LNCaP clone FGC (cell line): Measurements from ENCODE around the gene TMF1.

Experiments
- DNase-seq: peaks from one replicate; pipeline ENCODE4 v3.0.0-alpha.2; 2011; ENCODE audit warnings: low read depth
- H3K4me3 ChIP-seq: 2 replicates; pipeline ENCODE4 v1.5.1; 2011; ENCODE audit warnings: mild to moderate bottlenecking, low read depth, low read length, control low read depth
- TF ChIP-seq, protein P1 (sequence below): IDR thresholded peaks from 2 replicates; pipeline ENCODE4 v1.5.1; 2012; ENCODE audit warnings: mild to moderate bottlenecking; ENCODE audit not compliant: control insufficient read depth, insufficient read depth; ENCODE audit errors: extremely low read depth

Gene TMF1

DNA sequence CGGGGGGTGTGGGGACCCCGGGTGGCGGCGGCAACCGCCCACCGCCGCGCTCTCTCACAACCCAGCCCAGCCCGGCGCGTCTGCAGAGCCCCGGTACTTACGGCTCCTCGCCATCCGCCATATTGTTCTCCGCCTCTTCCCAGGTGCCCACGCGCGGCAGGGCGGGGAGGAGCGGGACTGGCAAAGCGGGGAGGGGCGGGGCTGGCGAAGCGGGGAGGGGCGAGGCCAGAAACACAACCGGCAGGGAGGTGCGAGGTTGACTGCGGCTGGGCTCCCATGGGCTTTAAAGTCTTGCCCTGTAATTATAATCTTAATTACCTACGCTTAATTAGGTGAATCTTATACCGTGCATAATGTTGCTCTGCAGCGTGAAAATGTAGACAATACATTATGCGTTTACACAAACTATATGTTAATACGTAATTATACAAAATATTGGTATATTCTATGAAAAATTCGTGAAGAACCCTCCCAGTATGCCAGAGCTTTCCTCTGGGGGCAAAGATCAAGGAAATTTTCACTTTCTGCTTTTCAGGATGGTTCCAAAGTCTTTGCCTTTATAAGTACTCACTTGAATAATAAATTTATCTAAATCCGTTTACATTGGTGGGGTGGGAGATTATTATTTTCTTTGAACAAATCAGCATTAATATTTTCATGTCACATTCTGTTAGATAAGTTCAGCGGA is 28.2 kb upstream of the TMF1 start, which contains the start of gene UBA3:
TSS of gene UBA3 (minus strand) at position 133 of the 688 bp plus-strand sequence. CDS start at position 121, 12 bp downstream.
- peak within 1 kb of the TSS; percentile 91 for H3K4me3 ChIP-seq
- DNase-seq: peak; percentile 44
- TF ChIP-seq, protein P1, sequence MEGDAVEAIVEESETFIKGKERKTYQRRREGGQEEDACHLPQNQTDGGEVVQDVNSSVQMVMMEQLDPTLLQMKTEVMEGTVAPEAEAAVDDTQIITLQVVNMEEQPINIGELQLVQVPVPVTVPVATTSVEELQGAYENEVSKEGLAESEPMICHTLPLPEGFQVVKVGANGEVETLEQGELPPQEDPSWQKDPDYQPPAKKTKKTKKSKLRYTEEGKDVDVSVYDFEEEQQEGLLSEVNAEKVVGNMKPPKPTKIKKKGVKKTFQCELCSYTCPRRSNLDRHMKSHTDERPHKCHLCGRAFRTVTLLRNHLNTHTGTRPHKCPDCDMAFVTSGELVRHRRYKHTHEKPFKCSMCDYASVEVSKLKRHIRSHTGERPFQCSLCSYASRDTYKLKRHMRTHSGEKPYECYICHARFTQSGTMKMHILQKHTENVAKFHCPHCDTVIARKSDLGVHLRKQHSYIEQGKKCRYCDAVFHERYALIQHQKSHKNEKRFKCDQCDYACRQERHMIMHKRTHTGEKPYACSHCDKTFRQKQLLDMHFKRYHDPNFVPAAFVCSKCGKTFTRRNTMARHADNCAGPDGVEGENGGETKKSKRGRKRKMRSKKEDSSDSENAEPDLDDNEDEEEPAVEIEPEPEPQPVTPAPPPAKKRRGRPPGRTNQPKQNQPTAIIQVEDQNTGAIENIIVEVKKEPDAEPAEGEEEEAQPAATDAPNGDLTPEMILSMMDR: no peak

GRCh38 chr3:69079269-69080159 is 27.4 kb upstream of the TMF1 start:
- peak overlapping the region; percentile 91 for H3K4me3 ChIP-seq
- no peak for DNase-seq
- TF ChIP-seq, protein P1: no peak

GRCh38 chr3:69072928-69073327 is 20.8 kb upstream of the TMF1 start:
- TF ChIP-seq, protein P1: no peak
- no peak for DNase-seq
- no peak overlapping the region for H3K4me3 ChIP-seq

- TF ChIP-seq, protein P1: no peak
- no peak overlapping the region for H3K4me3 ChIP-seq
- DNase-seq: no peak
Measured at GRCh38 chr3:69066121-69066520, 14.0 kb upstream of the TMF1 start.

DNA sequence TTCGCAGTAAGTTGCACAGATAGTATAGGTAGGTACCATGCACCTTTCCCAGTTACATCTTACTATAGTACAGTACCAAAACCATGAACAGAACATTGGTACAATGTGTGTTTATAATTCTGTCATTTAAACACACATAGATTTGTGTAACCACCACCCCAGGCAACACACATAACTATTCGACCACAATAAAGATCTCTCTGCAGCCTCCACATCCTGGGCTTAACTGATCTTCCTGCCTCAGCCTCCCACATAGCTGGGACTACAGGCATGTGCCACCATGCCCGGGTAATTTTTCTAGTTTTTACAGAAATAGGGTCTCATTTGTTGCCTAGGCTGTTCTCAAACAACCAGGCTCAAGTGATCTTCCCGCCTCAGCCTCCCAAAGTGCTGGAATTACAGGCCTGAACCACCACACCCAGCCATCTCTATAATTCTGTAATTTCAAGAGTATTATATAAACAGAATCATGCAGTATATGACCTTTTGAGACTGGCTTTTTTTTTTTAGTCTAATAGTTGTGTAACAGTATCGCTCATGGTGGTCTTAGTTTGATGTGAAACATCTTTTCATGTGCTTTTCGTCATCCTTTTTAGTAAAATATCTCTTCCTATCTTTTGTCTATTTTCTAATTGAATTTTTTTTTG is 13.3 kb upstream of the TMF1 start:
- no peak for DNase-seq
- TF ChIP-seq, protein P1: no peak
- no peak overlapping the region for H3K4me3 ChIP-seq

DNA sequence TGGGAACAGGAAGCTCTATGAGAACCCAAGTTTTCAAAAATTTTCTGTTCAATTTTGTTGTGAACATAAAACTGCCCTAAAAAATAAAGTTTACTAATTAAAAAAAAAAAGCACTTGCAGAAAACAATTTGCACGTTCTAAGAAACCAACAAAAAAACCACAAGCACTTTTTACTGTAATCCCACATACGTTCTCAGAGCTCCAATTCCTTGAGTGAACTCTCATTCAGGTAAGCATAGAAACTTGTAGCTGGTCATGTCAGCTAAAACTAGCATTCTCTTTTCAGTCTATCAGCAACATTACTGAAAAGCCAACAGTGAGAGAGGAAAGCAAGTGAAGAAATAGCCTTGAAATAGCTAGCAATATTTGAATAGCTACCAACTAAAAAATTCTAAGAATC is 11.5 kb upstream of the TMF1 start:
- H3K4me3 ChIP-seq: no peak overlapping the region
- TF ChIP-seq, protein P1: no peak
- DNase-seq: no peak
